ENCODE measurements around the gene TUBB2A. TPM values are rescaled to one million over a fixed set of nuclear protein-coding genes. Genes with fewer than 3 reads are reported as not detected.
"Not testable (repeated sequence)": the region's sequence is repeated elsewhere in the genome, so short reads cannot be mapped to it uniquely, and the experiment has no call there.

Gene TUBB2A
- total RNA-seq, 1 experiment from 2014 or later = 33.3 TPM

- CTCF ChIA-PET; BruUV-seq (replicated peaks); H3K4me3 ChIP-seq (ENCODE audit: low read depth in 2 of 2, low read length in 2 of 2); H3K36me3 ChIP-seq (ENCODE audit: control insufficient read depth, insufficient read depth, low read length); ATAC-seq; H3K27ac ChIP-seq (ENCODE audit: low read length); H3K27me3 ChIP-seq (ENCODE audit: control insufficient read depth, insufficient read depth, low read length); H3K9me3 ChIP-seq (ENCODE audit: control insufficient read depth, insufficient read depth, low read depth, low read length); in situ Hi-C loops (cut with HindIII; ENCODE audit: low pct_unique_long_range_greater_than_20kb, low sequenced_read_pairs); DNase-seq (ENCODE audit: low read depth, low spot score); POLR2A ChIA-PET: not testable (repeated sequence)
- intact Hi-C loops (cut with micrococcal nuclease; ENCODE audit: unreplicated experiment) = loop anchor here (10.0 kb wide), 1 partner anchor 67 kb away; no protein-coding TSS in a partner anchor
- peaks cover 14% of the 10 kb centered on the region for H3K4me1 ChIP-seq (ENCODE audit: control insufficient read depth, insufficient read depth, low read length)
Observed at GRCh38 chr6:3168046-3168445, 10.7 kb upstream of the TUBB2A start.

GRCh38 chr6:3166535-3167225 is 9.3 kb upstream of the TUBB2A start:
- H3K4me1 ChIP-seq (ENCODE audit: control insufficient read depth, insufficient read depth, low read length) = peaks cover 16% of the 10 kb centered on the region
- DNase-seq (ENCODE audit: low read depth, low spot score); H3K27me3 ChIP-seq (ENCODE audit: control insufficient read depth, insufficient read depth, low read length); H3K36me3 ChIP-seq (ENCODE audit: control insufficient read depth, insufficient read depth, low read length); BruUV-seq (replicated peaks); in situ Hi-C loops (cut with HindIII; ENCODE audit: low pct_unique_long_range_greater_than_20kb, low sequenced_read_pairs); H3K4me3 ChIP-seq (ENCODE audit: low read depth in 2 of 2, low read length in 2 of 2); POLR2A ChIA-PET; ATAC-seq; H3K9me3 ChIP-seq (ENCODE audit: control insufficient read depth, insufficient read depth, low read depth, low read length); H3K27ac ChIP-seq (ENCODE audit: low read length): not testable (repeated sequence)
- intact Hi-C loops (cut with micrococcal nuclease; ENCODE audit: unreplicated experiment) = loop anchor here (10.0 kb wide), 1 partner anchor 68 kb away; no protein-coding TSS in a partner anchor
- CTCF ChIA-PET = interaction anchor here (0.7 kb wide), 1 partner anchor 10 kb away, joined by 3 read pairs; the partner anchor contains the start of gene TUBB2A

GRCh38 chr6:3165631-3166534 is 8.5 kb upstream of the TUBB2A start:
- Histone ChIP-seq H3K36me3 (ENCODE audit: control insufficient read depth, insufficient read depth, low read length) (no peaks in the 10 kb centered on the region), H3K9me3 (ENCODE audit: control insufficient read depth, insufficient read depth, low read depth, low read length) (no peaks in the 10 kb centered on the region), H3K4me1 (ENCODE audit: control insufficient read depth, insufficient read depth, low read length) (peaks cover 16% of the 10 kb centered on the region), H3K27ac (ENCODE audit: low read length) (peak overlapping the region; percentile 18; the same call in 1 of the 2 replicates), H3K27me3 (ENCODE audit: control insufficient read depth, insufficient read depth, low read length) (no peaks in the 10 kb centered on the region), H3K4me3 (ENCODE audit: low read depth in 2 of 2, low read length in 2 of 2) (no peak overlapping the region)
- DNase-seq (ENCODE audit: low read depth, low spot score) (no peak), ATAC-seq (no peak)
- intact Hi-C loops (cut with micrococcal nuclease; ENCODE audit: unreplicated experiment) (loop anchor here (10.0 kb wide), 1 partner anchor 69 kb away; no protein-coding TSS in a partner anchor), in situ Hi-C loops (cut with HindIII; ENCODE audit: low pct_unique_long_range_greater_than_20kb, low sequenced_read_pairs) (no loop called here)
- CTCF ChIA-PET = interaction anchor here (0.7 to 1.0 kb wide), 2 partner anchors 9 to 43 kb away, joined by 3 read pairs; partner anchors contain the start of gene TUBB2A
- TF ChIP-seq REST (IDR thresholded peaks at IDR 0.05; ENCODE audit: insufficient read depth in 1 of 2, low read depth in 2 of 2, low read length in 1 of 2) (no peak), SIN3A (IDR thresholded peaks at IDR 0.05; ENCODE audit: borderline replicate concordance, insufficient read depth, low read depth, low read length) (no peak), POLR2AphosphoS5 (IDR thresholded peaks at IDR 0.05; ENCODE audit: low read depth, low read length) (no peak), TCF7L2 (IDR thresholded peaks at IDR 0.05; ENCODE audit: low read depth, low read length) (no peak)
- POLR2A ChIA-PET = no interaction called here
- BruUV-seq (replicated peaks) = no TSS peak

Measured in Panc1 (cell line).